Inflammatory macrophage treated with lipopolysaccharide for 1 hour (primary cell): Measurements from ENCODE around the gene FHL3.

ENCODE experiments used
- DNase-seq, 2 donors: peaks; one replicate each; pipeline ENCODE4 v3.0.0-alpha.2; 2020 to 2022

The FHL3 gene

DNA sequence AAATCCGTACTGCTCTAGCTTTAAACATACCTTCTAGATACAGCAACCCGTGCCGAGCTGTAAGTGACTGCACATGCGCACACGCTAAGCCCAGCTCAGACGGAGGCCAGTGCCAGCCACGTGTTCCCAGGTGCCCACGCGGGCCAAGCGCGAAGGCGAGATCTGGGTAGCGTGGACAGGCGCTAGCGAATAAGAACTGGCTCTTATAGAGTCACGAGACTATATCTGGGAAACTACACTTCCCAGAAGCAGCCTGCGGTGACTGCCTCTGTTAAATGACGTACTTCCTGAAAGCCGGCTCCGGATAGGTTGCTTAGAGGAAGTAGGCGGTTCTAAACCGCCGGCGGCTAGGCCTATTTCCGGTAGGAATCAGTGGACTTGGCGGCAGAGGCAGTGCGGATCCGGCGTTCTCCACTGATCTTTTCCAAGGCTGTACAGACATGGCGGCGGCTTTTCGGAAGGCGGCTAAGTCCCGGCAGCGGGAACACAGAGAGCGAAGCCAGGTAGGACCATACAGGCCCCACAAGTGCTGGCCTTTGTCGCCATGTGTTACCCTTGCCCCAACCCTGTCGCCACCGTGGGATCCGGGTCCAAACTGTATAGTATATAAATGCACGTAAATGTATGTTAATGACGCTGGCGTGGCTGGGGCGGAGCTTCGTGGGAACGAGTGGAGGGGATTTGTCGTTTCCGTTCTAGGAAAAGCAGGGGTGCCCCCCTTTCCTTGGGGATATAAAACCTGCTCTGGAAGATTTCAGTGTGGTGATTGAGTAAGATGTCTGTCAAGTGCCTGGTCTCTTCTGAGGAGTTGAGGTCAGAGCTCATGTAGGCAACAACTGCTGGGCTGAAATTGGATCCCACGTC lies 7.3 kb upstream of the FHL3 start, which contains the start of gene UTP11:
TSS of gene UTP11 (plus strand) at position 372 of the 864 bp plus-strand sequence. CDS start at position 441, 69 bp downstream.
- peak; percentile 97 to 100 for DNase-seq

DNA sequence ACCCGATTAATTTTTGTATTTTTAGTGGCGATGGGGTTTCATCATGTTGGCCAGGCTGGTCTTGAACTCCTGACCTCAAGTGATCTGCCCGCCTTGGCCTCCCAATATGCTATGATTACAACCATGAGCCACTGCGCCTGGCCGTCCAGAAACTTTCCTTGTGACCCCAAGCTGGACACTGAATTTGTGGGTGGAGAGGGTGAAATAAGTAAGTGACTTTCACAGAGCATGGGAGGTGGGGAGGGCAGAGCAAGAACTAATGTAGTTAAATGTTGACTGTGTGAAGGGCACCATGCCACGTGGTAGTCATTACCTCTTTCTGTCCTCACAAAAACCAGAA lies 4.5 kb upstream of the FHL3 start:
- no peak for DNase-seq

DNA sequence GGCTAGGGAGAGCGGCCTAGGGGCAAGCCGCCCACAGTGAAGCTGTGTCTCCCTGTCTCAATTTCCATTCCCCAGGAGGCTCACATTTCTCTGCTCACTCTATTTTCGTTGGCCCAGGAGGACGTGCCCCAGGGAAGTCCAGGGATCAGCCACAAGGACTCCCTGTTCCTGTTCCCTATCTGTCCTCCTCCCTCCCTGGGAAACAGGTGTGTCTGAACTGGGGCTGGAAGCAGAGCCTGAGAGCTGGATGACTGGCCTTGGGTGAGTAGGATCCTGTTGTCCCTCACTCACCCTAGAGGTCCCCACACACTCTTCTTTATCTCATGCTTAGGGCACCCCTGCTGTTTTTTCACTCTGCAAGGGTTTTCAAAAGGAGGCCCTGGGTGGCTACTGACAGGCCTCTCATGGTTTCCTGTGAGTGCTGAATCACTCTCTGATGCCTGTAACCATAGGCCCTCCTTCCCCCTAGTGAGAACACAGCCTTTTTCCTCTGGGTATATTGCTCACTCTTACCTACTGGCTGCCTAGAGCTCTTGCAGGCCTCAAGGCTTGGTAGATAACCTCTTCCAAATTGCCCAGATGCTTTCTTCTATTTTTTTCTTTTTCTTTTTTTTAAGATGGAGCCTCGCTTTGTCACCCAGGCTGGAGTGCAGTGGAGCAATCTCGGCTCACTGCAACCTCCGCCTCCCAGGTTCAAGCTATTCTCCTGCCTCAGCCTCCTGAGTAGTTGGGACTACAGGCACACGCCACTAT lies 4.0 kb upstream of the FHL3 start:
- DNase-seq: peak in 1 of 2 donors; percentile 29

DNA sequence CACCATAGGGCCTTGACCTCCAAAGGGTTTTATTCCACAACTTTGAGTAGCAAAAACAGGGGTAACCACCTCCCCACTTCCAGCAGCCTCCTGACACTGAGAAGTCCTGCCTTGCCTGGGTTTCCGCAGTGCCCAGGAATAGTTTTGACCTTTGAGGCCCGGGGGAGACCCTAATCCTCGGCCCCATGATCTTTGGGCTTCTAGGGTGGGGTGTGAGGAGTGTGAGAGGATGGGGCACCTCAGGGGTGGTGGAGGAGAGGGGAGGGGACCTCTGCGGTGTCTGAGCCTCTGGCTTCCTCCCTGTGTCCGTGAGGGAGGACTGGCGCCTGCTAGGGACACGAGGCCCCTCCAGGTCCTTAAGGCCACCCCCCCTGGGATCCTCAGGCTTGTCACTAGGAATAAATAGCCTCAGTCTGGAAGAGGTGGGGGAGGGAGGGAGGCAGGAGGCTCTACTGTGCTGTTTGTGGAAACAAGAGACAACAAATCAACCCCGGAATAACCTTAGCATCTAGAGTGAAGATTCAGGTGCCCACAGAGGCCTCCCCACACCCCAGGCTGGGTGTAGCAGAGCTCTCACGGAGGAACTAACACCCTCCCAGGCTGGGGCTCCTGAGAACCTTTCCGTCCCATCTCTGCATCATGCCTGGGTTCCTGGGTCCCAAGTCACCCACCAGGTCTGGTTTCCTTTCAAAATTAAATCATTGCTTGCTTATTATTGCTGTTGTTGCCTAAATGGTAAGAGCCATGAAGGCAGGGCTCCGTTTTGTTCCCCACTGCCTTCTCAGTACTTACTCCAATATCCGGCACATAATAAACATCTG lies 904 bp upstream of the FHL3 start:
- no peak for DNase-seq

DNA sequence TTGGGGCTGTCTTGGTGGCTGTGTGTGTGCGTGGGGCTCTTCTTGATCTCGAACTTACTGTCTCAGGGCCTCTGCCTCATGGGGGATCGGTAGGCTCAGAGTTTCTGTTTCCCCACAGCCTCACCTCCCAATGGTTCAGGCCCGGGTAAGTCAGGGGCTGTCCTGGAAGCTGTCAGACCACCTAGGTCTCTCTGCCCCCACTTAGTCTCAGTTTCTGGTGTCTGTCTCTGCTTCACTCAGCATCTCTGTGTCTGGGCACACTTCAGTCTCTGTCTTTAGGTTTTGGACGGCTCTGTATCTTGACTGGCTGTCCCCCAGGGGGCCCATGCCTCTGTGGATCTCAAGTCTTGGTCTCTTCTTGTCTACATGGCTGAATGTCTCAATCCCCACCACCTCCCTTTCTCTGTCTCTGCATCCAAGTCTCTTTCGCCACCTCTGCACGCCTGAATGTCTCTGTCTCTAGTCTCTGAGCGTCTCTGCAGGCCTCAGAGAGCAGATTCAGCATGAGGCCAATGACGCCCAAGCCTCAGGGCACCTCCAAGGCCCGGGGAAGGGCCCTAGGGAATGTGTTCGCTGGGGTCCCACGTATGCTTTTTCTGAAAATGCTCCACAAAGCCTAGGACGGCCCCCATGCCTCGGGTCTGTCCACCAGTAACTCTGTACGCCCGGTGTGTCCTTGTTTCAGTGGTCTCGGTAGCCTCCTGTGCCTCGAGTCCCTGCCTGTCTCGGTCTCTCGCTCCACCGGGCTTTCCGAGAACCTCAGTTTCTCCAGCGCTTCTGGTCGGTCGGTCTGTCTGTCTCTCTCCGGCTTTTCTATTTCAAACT lies 818 bp downstream of the FHL3 start:
- no peak for DNase-seq

DNA sequence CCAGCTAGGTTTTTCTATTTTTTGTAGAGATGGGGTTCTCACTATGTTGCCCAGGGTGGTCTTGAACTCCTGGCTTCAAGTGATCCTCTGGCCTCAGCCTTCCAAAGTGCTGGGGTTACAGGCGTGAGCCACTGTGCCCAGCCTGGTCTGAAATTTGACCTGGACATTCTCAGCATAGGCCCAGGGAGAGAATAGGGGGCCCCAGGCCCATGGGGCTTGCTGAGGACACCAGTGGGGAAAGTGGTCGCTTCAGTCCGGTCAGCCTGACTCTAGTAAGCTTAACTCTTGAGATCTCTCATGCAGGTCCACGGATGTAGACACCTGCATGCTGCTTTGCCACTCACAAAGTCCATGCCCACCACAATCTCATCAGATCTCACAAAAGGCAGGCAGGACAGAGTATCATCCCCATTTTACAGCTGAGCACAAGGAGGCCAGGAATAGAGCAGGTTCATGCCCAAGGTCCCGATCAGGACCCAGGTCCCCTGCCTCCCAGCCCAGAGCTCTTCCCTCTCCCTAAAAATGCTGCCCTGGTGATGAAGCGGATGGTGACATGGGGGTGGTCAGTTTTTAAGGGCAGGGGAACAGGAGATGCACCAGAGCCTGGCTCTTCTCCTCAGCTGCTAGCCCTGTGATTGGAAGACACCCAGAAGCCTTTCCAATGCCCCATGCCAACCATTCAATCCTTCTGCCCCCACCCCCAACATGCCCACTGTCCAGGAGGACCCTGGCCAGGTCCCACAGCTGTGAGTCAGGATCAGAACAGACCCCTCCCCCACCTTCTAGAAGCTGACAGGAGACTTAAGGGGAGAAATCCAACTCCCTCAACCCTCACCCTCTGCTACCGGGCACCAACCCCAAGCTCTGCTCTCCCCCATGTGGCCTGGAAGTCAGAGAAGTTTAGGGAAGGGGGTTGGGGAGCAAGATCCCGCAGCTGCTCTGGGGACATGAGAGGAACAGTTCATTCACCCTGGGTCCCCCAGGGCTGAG lies 1.8 kb downstream of the FHL3 start:
- DNase-seq: no peak

DNA sequence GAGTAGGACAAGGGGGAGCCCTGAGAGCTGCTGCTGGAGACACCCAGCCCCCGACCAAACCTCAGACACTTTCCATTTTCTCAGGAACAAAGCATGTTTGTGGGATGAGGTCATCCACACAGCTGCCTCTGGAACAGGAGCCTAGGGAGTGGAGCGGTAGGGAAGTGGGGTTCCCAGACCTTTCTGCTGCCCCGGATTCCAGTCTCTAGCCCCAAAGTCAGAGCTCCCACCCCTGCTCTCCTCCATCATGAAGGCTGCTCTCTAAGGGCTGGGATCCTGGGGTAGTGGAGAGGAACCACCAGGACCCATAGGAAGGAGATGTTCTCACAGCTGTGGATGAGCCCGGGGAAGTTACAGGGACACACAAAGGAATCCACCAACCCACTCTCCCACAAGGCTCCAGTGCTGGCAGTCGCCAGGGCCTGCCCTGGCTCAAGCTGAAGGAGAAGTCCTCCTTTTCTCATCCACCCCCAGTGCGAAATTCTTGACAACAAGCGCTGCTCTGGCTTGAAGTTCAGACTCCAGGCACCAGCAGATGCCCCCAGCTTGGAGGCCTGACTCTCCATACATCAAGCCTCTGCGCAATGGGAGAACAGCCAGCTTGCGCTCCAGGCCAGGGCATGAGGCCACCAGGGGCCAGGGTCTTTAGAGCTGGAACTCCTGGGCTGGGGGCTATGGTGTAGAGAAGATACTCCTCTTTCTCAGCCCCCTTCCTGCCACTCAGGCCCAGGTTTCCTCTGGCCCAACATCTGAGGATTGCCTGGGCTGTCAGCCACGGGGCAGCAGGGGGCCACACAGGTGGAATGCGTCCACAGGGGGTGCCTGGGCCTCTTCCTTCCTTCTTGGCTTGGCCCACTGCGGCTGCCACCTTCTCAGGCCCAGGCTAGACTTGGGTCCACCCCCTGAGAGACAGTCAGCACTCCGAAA lies 4.5 kb downstream of the FHL3 start:
- DNase-seq: peak; percentile 42 to 76

DNA sequence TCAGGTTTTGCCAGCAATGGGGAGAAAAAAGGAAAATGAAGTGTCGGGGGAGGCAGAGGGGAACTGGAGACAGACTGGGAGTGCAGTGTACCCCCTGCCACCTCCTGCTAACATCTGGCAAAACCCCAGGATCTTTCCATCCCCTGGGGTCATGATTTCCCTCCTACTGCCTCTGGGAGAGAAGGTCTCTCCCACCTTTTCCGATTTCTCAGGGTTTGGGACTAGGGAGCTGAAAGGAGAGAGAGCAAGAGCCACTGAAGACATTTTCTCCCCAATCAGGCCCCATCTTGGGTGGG lies 5.1 kb downstream of the FHL3 start:
- DNase-seq: no peak

DNA sequence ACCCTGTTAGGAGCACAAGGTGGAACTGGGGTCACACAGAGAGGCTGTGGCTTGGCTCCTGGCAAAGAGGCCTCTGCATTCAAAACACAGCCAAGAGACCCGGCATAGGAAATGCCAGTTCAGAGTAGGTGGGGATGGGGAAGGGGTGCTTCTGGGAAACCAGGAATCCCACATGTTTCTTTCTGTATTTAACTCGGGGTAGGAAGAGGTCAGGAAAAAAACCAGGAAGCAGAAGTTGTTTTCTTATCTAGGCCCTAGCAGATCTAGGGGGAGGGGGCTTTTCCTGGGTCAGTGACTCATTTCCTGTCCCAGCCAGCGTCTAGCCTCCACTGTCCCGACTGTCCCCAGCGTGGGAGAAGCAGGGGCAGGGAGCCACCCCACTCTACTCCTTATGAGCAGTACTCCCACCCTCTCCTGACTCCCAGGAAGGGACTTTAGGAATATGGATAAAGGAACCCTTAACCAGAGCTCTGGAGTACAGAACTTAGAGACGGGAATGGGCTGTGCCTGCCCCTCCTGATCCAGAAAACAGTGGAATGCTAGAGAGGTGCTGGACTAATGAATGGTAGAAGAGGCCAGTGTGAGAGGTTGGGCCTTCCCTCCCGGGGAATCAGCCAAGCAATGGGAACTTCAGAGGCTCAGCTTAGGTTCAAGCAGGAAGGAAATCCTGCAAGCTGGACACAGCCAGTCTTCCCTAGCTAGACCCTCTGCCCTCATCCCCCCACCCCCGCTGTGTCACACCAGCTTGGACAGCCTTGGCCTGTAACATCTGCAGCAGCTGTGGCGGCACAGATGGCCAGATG lies 5.7 kb downstream of the FHL3 start:
- peak; percentile 56 to 78 for DNase-seq

DNA sequence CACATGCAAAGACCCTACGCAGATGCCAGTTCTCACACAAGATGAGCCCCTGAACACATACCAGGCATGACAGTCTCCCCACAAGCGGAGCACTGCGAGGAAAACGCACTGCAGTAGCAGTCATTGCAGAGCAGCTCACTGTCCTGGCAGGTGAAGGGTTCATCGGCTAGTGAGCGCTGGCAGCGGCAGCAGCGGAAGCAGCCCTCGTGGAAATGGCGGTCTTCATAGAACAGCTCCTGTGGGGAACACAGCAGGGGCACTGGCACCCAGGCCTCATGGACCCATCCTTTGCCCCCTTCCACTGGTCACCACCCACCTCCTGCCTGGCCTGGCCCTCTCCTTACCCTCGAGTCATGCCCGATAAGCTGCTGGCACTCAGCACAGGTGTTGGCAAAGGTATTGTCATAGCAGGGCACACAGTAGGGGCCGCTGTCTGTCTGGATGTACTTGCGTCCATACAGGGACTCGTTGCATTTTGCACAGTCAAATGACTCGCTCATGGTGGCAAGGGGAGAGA lies 6.3 kb downstream of the FHL3 start:
- DNase-seq: no peak

DNA sequence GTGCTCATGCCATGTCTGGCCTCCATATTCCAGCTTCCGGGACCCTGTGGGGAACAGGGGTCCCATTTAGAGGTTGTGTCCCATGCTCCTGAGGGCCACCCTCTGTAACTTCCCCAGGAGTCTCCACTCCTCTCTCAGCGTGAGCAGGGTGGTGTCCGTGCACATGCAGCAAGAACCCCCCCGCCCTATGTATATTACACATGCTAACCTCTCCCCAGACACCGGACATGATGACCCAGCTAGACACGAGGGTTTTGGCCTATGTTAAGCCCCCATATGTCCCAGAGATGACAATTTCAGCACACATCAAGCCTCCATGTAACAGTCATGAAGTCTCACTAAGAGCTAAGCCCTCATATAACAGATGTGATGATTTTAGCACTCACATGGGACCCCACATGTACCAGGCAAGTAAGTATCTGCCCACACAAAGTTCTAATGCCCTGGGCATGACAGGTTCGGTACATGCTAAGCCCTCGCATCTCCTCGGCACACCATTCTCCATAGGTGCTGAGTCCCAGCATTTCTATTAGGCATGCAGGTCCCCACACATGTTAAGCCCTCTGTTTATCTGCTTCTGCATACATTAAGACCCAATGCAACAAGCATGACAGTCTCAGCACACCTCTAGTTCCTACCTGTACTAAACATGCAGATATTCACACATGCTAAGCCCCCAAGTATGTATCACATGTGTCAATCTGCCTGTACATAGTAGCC lies 7.1 kb downstream of the FHL3 start:
- no peak for DNase-seq

DNA sequence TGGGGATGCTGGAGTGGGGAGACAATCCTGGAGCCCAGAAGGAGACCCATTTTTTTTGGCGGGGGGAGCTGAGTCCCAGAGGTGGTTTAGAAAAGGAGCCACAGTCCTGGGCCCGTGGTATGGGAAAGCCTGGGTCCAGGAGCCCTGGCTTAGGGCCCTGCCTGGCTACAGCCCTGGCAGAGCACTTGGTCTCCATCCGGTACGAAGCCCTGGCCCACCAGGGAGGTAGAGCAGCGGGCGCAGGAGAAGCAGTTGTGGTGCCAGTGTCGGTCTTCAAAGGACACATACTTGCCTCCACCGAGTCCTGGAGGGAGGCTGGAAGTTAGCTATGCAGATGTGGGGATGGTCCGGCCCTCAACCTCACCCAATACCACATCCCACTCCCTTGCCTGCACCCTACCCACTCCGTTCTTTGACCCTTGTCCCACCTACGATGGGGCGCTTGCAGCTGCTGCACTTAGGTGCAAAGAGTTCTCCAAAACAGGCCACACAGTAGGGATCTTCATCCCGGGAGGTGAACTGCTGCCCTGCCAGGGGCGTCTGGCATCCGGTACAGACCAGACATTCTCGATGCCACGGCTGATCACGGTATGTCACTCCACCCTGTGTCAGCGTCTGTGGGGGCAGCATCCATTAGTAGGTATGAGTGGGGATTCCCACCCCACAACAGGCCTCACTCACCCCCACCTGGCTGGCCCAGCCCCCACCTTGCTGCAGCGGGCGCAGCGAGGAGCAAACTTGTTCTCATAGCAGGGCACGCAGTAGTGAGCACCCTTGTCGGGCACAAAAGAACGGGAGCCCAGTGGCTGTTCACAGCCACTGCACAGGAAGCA lies 7.8 kb downstream of the FHL3 start:
- DNase-seq: no peak

DNA sequence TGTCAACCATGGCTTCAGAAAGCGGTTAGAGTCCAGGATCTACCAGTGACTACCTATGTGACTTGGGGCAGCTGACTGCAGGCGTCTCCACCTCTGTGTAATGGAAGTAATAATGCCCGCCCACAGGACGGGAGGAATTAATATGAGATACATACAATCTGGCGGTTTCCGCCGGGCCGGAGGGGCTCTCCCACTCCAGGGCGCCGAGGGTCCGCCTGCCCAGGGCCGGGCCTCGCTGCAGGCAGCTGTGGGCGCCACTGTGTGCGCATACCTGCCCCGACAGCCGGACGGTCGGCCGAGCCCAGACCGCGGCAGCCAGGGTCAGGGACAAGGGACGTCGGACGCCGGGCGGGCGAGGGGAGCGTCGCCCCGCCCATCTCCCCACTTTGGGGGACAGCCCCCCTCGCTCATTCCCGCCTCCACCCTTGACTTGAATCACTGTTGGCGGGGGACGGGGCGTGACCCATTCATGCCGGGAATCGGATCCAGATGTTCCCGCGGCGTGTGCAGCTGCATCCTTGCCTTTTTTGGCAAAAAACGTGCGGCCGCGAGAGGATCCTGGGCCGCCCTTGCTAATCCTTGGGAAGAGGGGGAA lies 9.5 kb downstream of the FHL3 start:
- DNase-seq: no peak

DNA sequence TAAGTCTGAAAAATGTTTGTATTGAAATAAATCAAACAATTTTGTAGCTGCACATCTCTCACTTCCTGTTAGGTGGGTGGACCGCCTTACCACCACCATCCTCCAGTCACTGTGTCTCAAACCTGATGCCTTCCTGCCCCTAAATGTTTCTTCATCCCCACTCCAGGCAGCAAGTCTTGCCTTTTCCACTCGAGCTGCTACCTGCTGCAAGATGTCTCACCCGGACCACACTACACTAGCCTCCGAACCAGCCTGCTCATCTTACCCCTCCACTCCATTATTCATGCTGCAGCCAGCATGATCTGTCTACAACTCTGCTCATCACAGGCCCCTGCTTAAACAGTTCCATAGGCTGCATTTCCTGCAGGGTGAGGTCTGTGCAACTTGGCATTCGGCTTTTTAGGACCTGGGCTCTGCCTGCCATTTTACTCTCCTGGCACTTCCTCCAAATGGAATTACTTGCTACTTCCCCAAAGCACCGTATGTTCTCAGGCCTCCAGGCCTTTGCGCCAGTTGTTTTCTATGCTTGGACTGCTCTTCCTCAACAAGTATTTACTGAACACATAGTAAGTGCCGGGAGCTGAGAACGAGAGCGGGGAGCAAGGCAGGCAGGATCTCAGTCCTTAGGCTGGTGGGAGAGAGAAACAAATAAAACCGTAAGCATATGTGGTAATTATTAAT lies 10.3 kb downstream of the FHL3 start:
- DNase-seq: peak in 1 of 2 donors; percentile 29

DNA sequence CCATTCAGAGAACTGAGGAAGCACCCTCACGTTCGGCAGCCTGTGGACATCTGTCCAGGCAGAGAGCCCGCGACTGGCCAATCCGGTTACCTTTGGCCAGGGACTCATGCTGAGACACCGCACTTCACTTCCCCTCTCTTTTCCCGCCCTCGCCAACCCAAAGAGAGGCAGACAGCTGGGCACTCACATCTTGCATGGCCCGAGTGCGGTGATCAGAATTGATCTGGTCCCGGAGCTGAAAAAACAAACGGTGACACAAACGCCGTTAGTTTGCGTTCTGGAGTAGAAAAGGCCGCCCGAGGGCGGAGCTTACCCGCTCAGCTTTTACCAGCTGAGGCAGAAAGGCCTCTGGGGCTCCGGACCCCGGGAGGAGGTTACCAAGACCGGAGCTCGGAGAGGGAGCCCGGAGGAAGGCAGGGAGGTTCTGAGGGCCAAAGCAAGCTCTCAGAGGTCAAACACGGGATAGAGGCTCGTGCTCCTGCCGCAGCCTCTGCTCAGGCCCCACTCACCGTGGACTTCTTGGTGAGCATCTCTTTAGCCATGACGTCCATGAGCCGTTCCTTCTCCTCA lies 15.9 kb downstream of the FHL3 start:
- DNase-seq: peak in 1 of 2 donors; percentile 47

DNA sequence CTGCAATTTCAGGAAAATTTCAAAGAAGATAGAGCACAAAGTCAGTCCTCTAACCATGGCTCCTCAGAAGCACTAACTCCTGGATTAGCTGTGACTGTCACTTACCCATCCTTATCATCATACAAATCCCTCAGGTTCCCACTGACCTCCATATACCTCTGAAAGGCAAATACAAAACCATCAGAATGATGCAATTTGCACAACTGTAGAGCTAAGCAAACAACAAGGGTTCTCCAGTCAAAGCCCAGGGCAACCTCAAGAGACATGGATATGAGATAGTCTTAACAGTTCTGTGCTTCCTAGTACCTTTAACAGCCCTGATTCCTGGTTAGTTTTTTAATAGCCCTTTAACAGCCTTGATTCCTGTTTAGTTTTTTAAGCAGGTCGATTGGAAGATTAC lies 17.6 kb downstream of the FHL3 start:
- DNase-seq: no peak
